ENCODE measurements around the gene ZNF705A. TPM values are rescaled to one million over a fixed set of nuclear protein-coding genes. Genes with fewer than 3 reads are reported as not detected.

The ZNF705A gene
- total RNA-seq, 1 experiment from 2014 or later, result not detected

GRCh38 chr12:8156416-8156815, 399 bp upstream of the ZNF705A start:
- TF ChIP-seq ZNF274 (IDR thresholded peaks at IDR 0.05; ENCODE audit: low read depth, low read length) (no peak), CEBPB (IDR thresholded peaks at IDR 0.05; ENCODE audit: low read depth) (no peak), JUND (IDR thresholded peaks at IDR 0.05) (no peak), SP1 (IDR thresholded peaks at IDR 0.05; ENCODE audit: low read depth) (no peak), ELF1 (IDR thresholded peaks at IDR 0.05; ENCODE audit: borderline replicate concordance, low read depth) (no peak), TCF7L2 (IDR thresholded peaks at IDR 0.05; ENCODE audit: borderline replicate concordance, extremely low read depth, insufficient read depth, insufficient read length) (no peak), ZFX (IDR thresholded peaks at IDR 0.05) (no peak), RAD21 (IDR thresholded peaks at IDR 0.05; ENCODE audit: low read depth) (no peak), YY1 (IDR thresholded peaks at IDR 0.05; ENCODE audit: extremely low read depth, insufficient replicate concordance, low read depth, low read length) (no peak), CBX3 (IDR thresholded peaks at IDR 0.05; ENCODE audit: low read depth) (no peak), EZH2 (IDR thresholded peaks at IDR 0.05) (no peak), SRF (IDR thresholded peaks at IDR 0.05; ENCODE audit: low read depth) (no peak), FOSL1 (IDR thresholded peaks at IDR 0.05; ENCODE audit: low read depth) (no peak), EGR1 (IDR thresholded peaks at IDR 0.05; ENCODE audit: low read depth) (no peak), SIN3A (IDR thresholded peaks at IDR 0.05; ENCODE audit: low read depth) (no peak), ATF3 (IDR thresholded peaks at IDR 0.05) (no peak)
- TF ChIP-seq, protein P1, sequence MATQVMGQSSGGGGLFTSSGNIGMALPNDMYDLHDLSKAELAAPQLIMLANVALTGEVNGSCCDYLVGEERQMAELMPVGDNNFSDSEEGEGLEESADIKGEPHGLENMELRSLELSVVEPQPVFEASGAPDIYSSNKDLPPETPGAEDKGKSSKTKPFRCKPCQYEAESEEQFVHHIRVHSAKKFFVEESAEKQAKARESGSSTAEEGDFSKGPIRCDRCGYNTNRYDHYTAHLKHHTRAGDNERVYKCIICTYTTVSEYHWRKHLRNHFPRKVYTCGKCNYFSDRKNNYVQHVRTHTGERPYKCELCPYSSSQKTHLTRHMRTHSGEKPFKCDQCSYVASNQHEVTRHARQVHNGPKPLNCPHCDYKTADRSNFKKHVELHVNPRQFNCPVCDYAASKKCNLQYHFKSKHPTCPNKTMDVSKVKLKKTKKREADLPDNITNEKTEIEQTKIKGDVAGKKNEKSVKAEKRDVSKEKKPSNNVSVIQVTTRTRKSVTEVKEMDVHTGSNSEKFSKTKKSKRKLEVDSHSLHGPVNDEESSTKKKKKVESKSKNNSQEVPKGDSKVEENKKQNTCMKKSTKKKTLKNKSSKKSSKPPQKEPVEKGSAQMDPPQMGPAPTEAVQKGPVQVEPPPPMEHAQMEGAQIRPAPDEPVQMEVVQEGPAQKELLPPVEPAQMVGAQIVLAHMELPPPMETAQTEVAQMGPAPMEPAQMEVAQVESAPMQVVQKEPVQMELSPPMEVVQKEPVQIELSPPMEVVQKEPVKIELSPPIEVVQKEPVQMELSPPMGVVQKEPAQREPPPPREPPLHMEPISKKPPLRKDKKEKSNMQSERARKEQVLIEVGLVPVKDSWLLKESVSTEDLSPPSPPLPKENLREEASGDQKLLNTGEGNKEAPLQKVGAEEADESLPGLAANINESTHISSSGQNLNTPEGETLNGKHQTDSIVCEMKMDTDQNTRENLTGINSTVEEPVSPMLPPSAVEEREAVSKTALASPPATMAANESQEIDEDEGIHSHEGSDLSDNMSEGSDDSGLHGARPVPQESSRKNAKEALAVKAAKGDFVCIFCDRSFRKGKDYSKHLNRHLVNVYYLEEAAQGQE (IDR thresholded peaks at IDR 0.05; ENCODE audit: low read depth), result no peak
- TF ChIP-seq, protein P2, sequence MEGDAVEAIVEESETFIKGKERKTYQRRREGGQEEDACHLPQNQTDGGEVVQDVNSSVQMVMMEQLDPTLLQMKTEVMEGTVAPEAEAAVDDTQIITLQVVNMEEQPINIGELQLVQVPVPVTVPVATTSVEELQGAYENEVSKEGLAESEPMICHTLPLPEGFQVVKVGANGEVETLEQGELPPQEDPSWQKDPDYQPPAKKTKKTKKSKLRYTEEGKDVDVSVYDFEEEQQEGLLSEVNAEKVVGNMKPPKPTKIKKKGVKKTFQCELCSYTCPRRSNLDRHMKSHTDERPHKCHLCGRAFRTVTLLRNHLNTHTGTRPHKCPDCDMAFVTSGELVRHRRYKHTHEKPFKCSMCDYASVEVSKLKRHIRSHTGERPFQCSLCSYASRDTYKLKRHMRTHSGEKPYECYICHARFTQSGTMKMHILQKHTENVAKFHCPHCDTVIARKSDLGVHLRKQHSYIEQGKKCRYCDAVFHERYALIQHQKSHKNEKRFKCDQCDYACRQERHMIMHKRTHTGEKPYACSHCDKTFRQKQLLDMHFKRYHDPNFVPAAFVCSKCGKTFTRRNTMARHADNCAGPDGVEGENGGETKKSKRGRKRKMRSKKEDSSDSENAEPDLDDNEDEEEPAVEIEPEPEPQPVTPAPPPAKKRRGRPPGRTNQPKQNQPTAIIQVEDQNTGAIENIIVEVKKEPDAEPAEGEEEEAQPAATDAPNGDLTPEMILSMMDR (IDR thresholded peaks at IDR 0.05 in 2 of 3, conservative IDR thresholded peaks at IDR 0.05 in 1 of 3; ENCODE audit: borderline replicate concordance in 1 of 3, insufficient read depth in 1 of 3, low read depth in 2 of 3, low read length in 2 of 3), result no peak
- TF ChIP-seq, protein P3, sequence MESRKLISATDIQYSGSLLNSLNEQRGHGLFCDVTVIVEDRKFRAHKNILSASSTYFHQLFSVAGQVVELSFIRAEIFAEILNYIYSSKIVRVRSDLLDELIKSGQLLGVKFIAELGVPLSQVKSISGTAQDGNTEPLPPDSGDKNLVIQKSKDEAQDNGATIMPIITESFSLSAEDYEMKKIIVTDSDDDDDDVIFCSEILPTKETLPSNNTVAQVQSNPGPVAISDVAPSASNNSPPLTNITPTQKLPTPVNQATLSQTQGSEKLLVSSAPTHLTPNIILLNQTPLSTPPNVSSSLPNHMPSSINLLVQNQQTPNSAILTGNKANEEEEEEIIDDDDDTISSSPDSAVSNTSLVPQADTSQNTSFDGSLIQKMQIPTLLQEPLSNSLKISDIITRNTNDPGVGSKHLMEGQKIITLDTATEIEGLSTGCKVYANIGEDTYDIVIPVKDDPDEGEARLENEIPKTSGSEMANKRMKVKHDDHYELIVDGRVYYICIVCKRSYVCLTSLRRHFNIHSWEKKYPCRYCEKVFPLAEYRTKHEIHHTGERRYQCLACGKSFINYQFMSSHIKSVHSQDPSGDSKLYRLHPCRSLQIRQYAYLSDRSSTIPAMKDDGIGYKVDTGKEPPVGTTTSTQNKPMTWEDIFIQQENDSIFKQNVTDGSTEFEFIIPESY (IDR thresholded peaks at IDR 0.05; ENCODE audit: extremely low read depth, insufficient replicate concordance, low read length), result no peak
- TF ChIP-seq, protein P4, sequence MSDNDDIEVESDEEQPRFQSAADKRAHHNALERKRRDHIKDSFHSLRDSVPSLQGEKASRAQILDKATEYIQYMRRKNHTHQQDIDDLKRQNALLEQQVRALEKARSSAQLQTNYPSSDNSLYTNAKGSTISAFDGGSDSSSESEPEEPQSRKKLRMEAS (IDR thresholded peaks at IDR 0.05), result no peak
- Histone ChIP-seq H4K20me1 (ENCODE audit: insufficient read depth) (no peaks in the 10 kb centered on the region), H2AFZ (ENCODE audit: low read depth, low read length, poor library complexity, severe bottlenecking) (peak overlapping the region; percentile 52), H3K4me1 (ENCODE audit: control insufficient read depth in 1 of 2, insufficient read depth in 2 of 2, low read length in 2 of 2) (peaks cover 0 to 10% of the 10 kb centered on the region in 2 experiments; a peak in 2 of 4 replicates), H3K9me2 (ENCODE audit: insufficient read depth) (no peaks in the 10 kb centered on the region), H3K4me3 (replicated peaks in 1 of 2; ENCODE audit: low read depth in 1 of 2, low read length in 2 of 2) (no peak overlapping the region), H3K9ac (ENCODE audit: low read length) (no peak overlapping the region), H3K27me3 (ENCODE audit: insufficient read depth, low read length) (no peaks in the 10 kb centered on the region), H3K27ac (ENCODE audit: low read depth, low read length) (no peak overlapping the region), H3K36me3 (ENCODE audit: control insufficient read depth in 1 of 2, insufficient read depth in 2 of 2, low read length in 2 of 2) (no peaks in the 10 kb centered on the region), H3K4me2 (ENCODE audit: low read length) (no peak overlapping the region), H3K79me2 (ENCODE audit: insufficient read depth, low read length) (no peaks in the 10 kb centered on the region), H3K9me3 (ENCODE audit: control insufficient read depth in 1 of 2, insufficient read depth in 1 of 2, low read depth in 1 of 2, low read length in 2 of 2) (no peaks in the 10 kb centered on the region)
- intact Hi-C loops (cut with micrococcal nuclease), result no loop called here
- ChIA-PET RAD21 (ENCODE audit: low non-redundant PET in 1 of 2, low total read pairs in 2 of 2, uncharacterized antibody in 2 of 2, unreplicated experiment in 2 of 2) (no interaction called here), CTCF (no interaction called here), POLR2A (no interaction called here)
- ATAC-seq, result no peak
- no TSS peak for BruUV-seq (replicated peaks)
- DNase-seq (ENCODE audit: low read depth, low spot score), result no peak

Measured in HCT116 (cell line).